Astrocyte of the cerebellum (primary cell): ENCODE results near the gene CD55.

ENCODE experiments used
- DNase-seq: peaks from one replicate; pipeline ENCODE4 v3.0.0-alpha.2; 2011; ENCODE audit warnings: low read depth
- H3K4me3 ChIP-seq: 2 replicates; pipeline ENCODE4 v1.5.1; 2011; ENCODE audit warnings: mild to moderate bottlenecking, low read depth, low read length, moderate library complexity
- in situ Hi-C: cut with HindIII; loops from 2 replicates; pipeline ENCODE4 v1.10.0; 2017; ENCODE audit warnings: low sequenced_read_pairs
- TF ChIP-seq, protein P1 (sequence below): IDR thresholded peaks from 2 replicates; pipeline ENCODE4 v1.5.1; 2012; ENCODE audit warnings: low read length, low read depth, moderate library complexity, mild to moderate bottlenecking; ENCODE audit errors: missing control alignments

Gene CD55

DNA sequence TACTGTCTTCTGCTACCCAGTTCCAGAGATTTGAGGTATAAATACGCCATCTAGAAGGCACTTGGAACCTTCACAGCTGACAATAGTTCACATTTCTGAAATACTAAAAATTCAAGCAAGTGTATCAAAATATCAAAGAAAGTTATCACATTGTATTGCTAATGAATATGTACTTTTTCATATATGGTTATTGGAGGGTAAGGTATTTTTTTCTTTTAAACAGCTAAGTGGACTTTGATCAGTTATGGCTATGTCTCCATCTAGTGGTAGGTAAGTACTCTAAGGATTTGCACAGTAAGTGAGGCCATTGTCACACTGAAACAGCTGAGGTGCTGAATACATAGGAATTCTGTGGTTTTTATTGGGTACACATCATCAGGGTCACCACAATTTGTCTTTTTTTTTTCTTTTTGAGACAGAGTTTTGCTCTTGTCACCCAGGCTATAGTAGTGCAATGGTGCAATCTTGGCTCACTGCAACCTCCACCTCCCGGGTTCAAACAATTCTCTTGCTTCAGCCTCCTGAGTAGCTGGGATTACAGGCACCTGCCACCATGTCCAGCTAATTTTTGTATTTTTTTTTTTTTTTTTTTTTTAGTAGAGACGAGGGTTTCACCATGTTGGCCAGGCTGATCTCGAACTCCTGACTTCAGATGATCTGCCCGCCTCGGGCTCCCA lies 83.5 kb downstream of the CD55 start:
- in situ Hi-C loops: no loop called here
- H3K4me3 ChIP-seq: no peak overlapping the region
- TF ChIP-seq, protein P1, sequence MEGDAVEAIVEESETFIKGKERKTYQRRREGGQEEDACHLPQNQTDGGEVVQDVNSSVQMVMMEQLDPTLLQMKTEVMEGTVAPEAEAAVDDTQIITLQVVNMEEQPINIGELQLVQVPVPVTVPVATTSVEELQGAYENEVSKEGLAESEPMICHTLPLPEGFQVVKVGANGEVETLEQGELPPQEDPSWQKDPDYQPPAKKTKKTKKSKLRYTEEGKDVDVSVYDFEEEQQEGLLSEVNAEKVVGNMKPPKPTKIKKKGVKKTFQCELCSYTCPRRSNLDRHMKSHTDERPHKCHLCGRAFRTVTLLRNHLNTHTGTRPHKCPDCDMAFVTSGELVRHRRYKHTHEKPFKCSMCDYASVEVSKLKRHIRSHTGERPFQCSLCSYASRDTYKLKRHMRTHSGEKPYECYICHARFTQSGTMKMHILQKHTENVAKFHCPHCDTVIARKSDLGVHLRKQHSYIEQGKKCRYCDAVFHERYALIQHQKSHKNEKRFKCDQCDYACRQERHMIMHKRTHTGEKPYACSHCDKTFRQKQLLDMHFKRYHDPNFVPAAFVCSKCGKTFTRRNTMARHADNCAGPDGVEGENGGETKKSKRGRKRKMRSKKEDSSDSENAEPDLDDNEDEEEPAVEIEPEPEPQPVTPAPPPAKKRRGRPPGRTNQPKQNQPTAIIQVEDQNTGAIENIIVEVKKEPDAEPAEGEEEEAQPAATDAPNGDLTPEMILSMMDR: peak; percentile 68
- peak; percentile 50 for DNase-seq

DNA sequence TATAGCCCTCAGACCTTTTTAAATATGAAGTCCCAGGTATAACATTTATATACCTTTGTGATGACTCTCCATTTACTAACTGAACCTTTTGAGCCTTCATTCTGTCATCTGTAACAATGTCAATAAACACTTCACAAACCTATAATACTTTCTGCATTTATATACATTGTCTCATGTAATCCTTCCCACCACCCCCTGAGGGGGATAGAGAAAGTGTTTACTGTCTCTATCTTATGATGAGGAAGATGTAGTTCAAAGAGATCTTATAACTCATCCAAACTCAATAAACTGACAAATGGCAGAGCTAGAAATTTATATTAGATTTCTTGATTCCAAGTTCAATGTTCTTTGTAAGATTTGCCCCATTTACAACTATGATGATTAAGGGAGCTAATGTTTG lies 84.3 kb downstream of the CD55 start:
- DNase-seq: no peak
- no peak overlapping the region for H3K4me3 ChIP-seq
- in situ Hi-C loops: no loop called here
- TF ChIP-seq, protein P1: no peak

DNA sequence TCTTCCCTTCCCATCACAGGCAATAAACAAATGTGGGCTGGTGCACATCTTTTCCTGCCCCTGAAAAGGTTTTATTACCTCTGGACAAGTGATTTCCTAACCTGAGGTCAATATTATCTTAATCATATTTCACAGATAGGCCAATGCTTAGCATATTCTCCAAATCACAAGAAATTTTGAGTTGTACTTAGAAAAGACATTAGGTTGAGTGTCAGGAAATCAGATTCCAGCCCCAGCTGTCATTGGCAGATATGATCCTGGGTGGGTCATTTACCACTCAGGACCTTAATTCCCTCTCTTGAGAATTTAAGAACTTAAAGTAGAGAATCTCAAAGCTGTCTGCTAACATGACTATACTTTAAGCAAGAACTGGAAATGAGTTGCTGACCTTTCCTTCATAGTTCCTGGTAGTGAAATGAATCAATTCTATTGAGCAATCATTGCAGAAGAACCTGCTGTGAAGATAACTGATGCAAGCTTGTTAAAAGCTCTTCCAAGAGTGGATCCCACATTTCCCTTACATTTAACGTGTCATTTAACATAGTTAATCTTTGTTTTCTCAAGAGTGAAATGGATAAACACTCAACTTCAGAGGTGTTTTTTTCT lies 86.3 kb downstream of the CD55 start:
- DNase-seq: no peak
- in situ Hi-C loops: no loop called here
- no peak overlapping the region for H3K4me3 ChIP-seq
- TF ChIP-seq, protein P1: no peak
